Measurements from ENCODE around the gene CWC27.
"Not testable (repeated sequence)": the region's sequence is repeated elsewhere in the genome, so short reads cannot be mapped to it uniquely, and the experiment has no call there.

Gene CWC27

GRCh38 chr5:64900618-64901017 is 131.9 kb downstream of the CWC27 start:
- no peak for DNase-seq (ENCODE audit: low read depth, low spot score)
- H3K27ac ChIP-seq, result no peak overlapping the region

GRCh38 chr5:64907399-64907798 is 138.7 kb downstream of the CWC27 start:
- DNase-seq (ENCODE audit: low read depth, low spot score); H3K27ac ChIP-seq: not testable (repeated sequence)

GRCh38 chr5:64914396-64914795 is 145.7 kb downstream of the CWC27 start:
- H3K27ac ChIP-seq, result no peak overlapping the region
- no peak for DNase-seq (ENCODE audit: low read depth, low spot score)

GRCh38 chr5:64918083-64918482 is 149.4 kb downstream of the CWC27 start:
- no peak for DNase-seq (ENCODE audit: low read depth, low spot score)
- H3K27ac ChIP-seq, result no peak overlapping the region

GRCh38 chr5:64921386-64921785 is 152.7 kb downstream of the CWC27 start:
- no peak overlapping the region for H3K27ac ChIP-seq
- no peak for DNase-seq (ENCODE audit: low read depth, low spot score)

GRCh38 chr5:64923151-64923685 is 154.5 kb downstream of the CWC27 start:
- DNase-seq (ENCODE audit: low read depth, low spot score), result no peak
- no peak overlapping the region for H3K27ac ChIP-seq

- no peak for DNase-seq (ENCODE audit: low read depth, low spot score)
- no peak overlapping the region for H3K27ac ChIP-seq
Measured at GRCh38 chr5:64925123-64925522, 156.4 kb downstream of the CWC27 start.

- H3K27ac ChIP-seq, result no peak overlapping the region
- no peak for DNase-seq (ENCODE audit: low read depth, low spot score)
Measured at GRCh38 chr5:64929833-64930232, 161.1 kb downstream of the CWC27 start.

- DNase-seq (ENCODE audit: low read depth, low spot score), result no peak
- no peak overlapping the region for H3K27ac ChIP-seq
Measured at GRCh38 chr5:64930672-64931318, 162.1 kb downstream of the CWC27 start.

- peak overlapping the region; percentile 63 for H3K27ac ChIP-seq
- not testable (repeated sequence) for DNase-seq (ENCODE audit: low read depth, low spot score)
Measured at GRCh38 chr5:64939422-64939771, 170.7 kb downstream of the CWC27 start.

- DNase-seq (ENCODE audit: low read depth, low spot score), result no peak
- H3K27ac ChIP-seq, result peak overlapping the region; percentile 63
Measured at GRCh38 chr5:64939772-64940510, 171.2 kb downstream of the CWC27 start.

- no peak overlapping the region for H3K27ac ChIP-seq
- DNase-seq (ENCODE audit: low read depth, low spot score), result no peak
Measured at GRCh38 chr5:64942460-64942859, 173.7 kb downstream of the CWC27 start.

GRCh38 chr5:64944868-64945267 is 176.1 kb downstream of the CWC27 start:
- H3K27ac ChIP-seq, result no peak overlapping the region
- no peak for DNase-seq (ENCODE audit: low read depth, low spot score)

- peak; percentile 51 for DNase-seq (ENCODE audit: low read depth, low spot score)
- no peak overlapping the region for H3K27ac ChIP-seq
Measured at GRCh38 chr5:64947031-64947430, 178.3 kb downstream of the CWC27 start.

- H3K27ac ChIP-seq, result no peak overlapping the region
- DNase-seq (ENCODE audit: low read depth, low spot score), result no peak
Measured at GRCh38 chr5:64947801-64948200, 179.1 kb downstream of the CWC27 start.

- DNase-seq (ENCODE audit: low read depth, low spot score), result no peak
- no peak overlapping the region for H3K27ac ChIP-seq
Measured at GRCh38 chr5:64949331-64949730, 180.6 kb downstream of the CWC27 start.

- no peak for DNase-seq (ENCODE audit: low read depth, low spot score)
- H3K27ac ChIP-seq, result no peak overlapping the region
Measured at GRCh38 chr5:64952951-64953673, 184.4 kb downstream of the CWC27 start.

- no peak overlapping the region for H3K27ac ChIP-seq
- no peak for DNase-seq (ENCODE audit: low read depth, low spot score)
Measured at GRCh38 chr5:64954518-64954917, 185.8 kb downstream of the CWC27 start.

GRCh38 chr5:64958757-64959391 is 190.1 kb downstream of the CWC27 start:
- no peak overlapping the region for H3K27ac ChIP-seq
- DNase-seq (ENCODE audit: low read depth, low spot score), result no peak

GRCh38 chr5:64963278-64963677 is 194.5 kb downstream of the CWC27 start:
- no peak overlapping the region for H3K27ac ChIP-seq
- DNase-seq (ENCODE audit: low read depth, low spot score), result no peak

Measured in epithelial cell of prostate (primary cell).